Measurements from ENCODE around the gene DTNB.

Gene DTNB

GRCh38 chr2:25491966-25492532 is 181.3 kb downstream of the DTNB start:
- no peak for TF ChIP-seq CTCF (IDR thresholded peaks at IDR 0.05; ENCODE audit: low read length, missing control alignments)
- H3K4me3 ChIP-seq (replicated peaks; ENCODE audit: low read depth, low read length) = no peak overlapping the region
- peak; percentile 67 for DNase-seq (ENCODE audit: low read depth)

GRCh38 chr2:25491003-25491696 is 182.2 kb downstream of the DTNB start:
- peak; percentile 52 for DNase-seq (ENCODE audit: low read depth)
- TF ChIP-seq CTCF (IDR thresholded peaks at IDR 0.05; ENCODE audit: low read length, missing control alignments) = no peak
- H3K4me3 ChIP-seq (replicated peaks; ENCODE audit: low read depth, low read length) = no peak overlapping the region

- no peak for TF ChIP-seq CTCF (IDR thresholded peaks at IDR 0.05; ENCODE audit: low read length, missing control alignments)
- no peak overlapping the region for H3K4me3 ChIP-seq (replicated peaks; ENCODE audit: low read depth, low read length)
- no peak for DNase-seq (ENCODE audit: low read depth)
Observed at GRCh38 chr2:25490217-25490616, 183.2 kb downstream of the DTNB start.

- DNase-seq (ENCODE audit: low read depth) = no peak
- TF ChIP-seq CTCF (IDR thresholded peaks at IDR 0.05; ENCODE audit: low read length, missing control alignments) = no peak
- H3K4me3 ChIP-seq (replicated peaks; ENCODE audit: low read depth, low read length) = no peak overlapping the region
Observed at GRCh38 chr2:25489631-25490030, 183.7 kb downstream of the DTNB start.

GRCh38 chr2:25483607-25484266 is 189.6 kb downstream of the DTNB start:
- TF ChIP-seq CTCF (IDR thresholded peaks at IDR 0.05; ENCODE audit: low read length, missing control alignments) = no peak
- H3K4me3 ChIP-seq (replicated peaks; ENCODE audit: low read depth, low read length) = no peak overlapping the region
- peak; percentile 18 for DNase-seq (ENCODE audit: low read depth)

GRCh38 chr2:25482341-25482740 is 191.0 kb downstream of the DTNB start:
- no peak for TF ChIP-seq CTCF (IDR thresholded peaks at IDR 0.05; ENCODE audit: low read length, missing control alignments)
- no peak overlapping the region for H3K4me3 ChIP-seq (replicated peaks; ENCODE audit: low read depth, low read length)
- DNase-seq (ENCODE audit: low read depth) = no peak

All from fibroblast of pulmonary artery (primary cell).